Keratinocyte (primary cell): ENCODE measurements around the gene SCAPER.

Experiments
- EZH2 ChIP-seq: IDR thresholded peaks from one replicate; pipeline ENCODE4 v1.6.1; 2012; ENCODE audit warnings: inconsistent platforms, mild to moderate bottlenecking, low read length, moderate library complexity
- TF ChIP-seq, protein P1 (sequence below), 3 experiments: IDR thresholded peaks in 1 of 3; conservative IDR thresholded peaks in 1 of 3; optimal IDR thresholded peaks in 1 of 3; 2 replicates in 2 of 3; 3 replicates in 1 of 3; pipeline versions ENCODE3 to v1.5.1; 2011; ENCODE audit warnings: low read length in 3 of 3, mild to moderate bottlenecking in 3 of 3, moderate library complexity in 2 of 3, control low read depth in 1 of 3, inconsistent platforms in 1 of 3; ENCODE audit not compliant: insufficient read depth in 2 of 3; ENCODE audit errors: extremely low read depth in 1 of 3

DNA sequence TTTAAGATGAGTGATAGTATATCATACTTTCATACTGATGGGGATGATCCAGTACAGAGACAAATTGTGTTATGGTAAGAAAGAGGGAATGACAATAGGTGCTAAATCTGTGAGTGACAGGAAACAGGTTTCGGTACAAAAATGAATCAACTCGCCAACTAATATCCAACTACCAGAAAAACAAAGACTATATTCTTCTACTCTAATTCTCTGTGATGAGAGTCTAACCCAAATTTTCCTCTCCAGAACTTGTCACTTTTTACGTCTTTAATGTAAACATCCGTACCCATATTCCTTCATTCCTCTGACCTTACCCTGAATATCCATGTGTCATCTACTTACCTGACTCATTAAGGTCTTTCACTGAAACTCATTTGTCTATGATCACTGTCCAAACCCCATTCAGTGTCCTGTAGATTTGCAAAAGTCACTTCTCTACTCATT is 39.6 kb downstream of the SCAPER start:
- TF ChIP-seq, protein P1, sequence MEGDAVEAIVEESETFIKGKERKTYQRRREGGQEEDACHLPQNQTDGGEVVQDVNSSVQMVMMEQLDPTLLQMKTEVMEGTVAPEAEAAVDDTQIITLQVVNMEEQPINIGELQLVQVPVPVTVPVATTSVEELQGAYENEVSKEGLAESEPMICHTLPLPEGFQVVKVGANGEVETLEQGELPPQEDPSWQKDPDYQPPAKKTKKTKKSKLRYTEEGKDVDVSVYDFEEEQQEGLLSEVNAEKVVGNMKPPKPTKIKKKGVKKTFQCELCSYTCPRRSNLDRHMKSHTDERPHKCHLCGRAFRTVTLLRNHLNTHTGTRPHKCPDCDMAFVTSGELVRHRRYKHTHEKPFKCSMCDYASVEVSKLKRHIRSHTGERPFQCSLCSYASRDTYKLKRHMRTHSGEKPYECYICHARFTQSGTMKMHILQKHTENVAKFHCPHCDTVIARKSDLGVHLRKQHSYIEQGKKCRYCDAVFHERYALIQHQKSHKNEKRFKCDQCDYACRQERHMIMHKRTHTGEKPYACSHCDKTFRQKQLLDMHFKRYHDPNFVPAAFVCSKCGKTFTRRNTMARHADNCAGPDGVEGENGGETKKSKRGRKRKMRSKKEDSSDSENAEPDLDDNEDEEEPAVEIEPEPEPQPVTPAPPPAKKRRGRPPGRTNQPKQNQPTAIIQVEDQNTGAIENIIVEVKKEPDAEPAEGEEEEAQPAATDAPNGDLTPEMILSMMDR (optimal IDR thresholded peaks at IDR 0.05 in 1 of 3, IDR thresholded peaks at IDR 0.05 in 1 of 3, conservative IDR thresholded peaks at IDR 0.05 in 1 of 3; ENCODE audit: extremely low read depth in 1 of 3, insufficient read depth in 2 of 3, low read length in 3 of 3): no peak
- TF ChIP-seq EZH2: no peak
